Fibroblast of gingiva (primary cell): ENCODE results near the gene ADAMTS16.
"Not testable (repeated sequence)": the region's sequence is repeated elsewhere in the genome, so short reads cannot be mapped to it uniquely, and the experiment has no call there.

Experiments used
- DNase-seq: peaks from one replicate; pipeline ENCODE4 v3.0.0-alpha.2; 2011; ENCODE audit warnings: low read depth

The ADAMTS16 gene, protein sequence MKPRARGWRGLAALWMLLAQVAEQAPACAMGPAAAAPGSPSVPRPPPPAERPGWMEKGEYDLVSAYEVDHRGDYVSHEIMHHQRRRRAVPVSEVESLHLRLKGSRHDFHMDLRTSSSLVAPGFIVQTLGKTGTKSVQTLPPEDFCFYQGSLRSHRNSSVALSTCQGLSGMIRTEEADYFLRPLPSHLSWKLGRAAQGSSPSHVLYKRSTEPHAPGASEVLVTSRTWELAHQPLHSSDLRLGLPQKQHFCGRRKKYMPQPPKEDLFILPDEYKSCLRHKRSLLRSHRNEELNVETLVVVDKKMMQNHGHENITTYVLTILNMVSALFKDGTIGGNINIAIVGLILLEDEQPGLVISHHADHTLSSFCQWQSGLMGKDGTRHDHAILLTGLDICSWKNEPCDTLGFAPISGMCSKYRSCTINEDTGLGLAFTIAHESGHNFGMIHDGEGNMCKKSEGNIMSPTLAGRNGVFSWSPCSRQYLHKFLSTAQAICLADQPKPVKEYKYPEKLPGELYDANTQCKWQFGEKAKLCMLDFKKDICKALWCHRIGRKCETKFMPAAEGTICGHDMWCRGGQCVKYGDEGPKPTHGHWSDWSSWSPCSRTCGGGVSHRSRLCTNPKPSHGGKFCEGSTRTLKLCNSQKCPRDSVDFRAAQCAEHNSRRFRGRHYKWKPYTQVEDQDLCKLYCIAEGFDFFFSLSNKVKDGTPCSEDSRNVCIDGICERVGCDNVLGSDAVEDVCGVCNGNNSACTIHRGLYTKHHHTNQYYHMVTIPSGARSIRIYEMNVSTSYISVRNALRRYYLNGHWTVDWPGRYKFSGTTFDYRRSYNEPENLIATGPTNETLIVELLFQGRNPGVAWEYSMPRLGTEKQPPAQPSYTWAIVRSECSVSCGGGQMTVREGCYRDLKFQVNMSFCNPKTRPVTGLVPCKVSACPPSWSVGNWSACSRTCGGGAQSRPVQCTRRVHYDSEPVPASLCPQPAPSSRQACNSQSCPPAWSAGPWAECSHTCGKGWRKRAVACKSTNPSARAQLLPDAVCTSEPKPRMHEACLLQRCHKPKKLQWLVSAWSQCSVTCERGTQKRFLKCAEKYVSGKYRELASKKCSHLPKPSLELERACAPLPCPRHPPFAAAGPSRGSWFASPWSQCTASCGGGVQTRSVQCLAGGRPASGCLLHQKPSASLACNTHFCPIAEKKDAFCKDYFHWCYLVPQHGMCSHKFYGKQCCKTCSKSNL

DNA sequence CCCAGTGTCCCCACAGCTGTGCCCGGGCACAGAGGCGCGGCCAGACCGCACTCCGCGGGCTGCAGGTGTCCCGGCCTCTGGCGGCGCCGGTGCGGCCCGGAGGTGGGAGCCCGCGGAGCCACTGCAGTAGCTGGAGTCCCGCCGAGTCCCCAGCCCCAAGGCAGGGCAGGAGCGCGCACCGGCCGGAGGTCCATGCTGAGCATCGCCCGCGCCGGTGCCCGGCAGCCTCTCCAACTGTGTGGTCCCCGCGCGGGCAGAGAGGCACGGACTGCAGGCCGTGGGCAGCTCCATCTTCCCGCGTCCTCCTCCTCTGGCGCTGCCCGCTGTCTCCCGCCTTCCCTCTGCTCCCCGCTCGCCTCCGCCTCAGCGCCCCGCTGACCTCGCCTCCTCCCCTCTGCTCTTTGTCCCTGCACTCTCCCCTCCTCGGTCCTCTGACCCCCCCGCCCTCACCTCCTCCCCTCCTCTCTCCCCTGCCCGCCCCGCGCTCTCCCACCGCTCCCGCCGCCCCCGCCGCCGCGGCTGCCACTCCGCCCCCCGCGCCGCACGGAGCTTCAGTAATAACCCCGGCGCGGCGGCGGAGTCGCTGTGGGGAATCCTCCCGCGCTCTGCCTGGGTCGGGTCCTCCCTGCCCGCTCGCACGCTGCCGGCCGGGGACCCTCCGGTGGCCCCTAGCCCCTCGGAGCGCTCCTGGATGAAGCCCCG lies at the start of gene ADAMTS16:
TSS of gene ADAMTS16 (plus strand) at position 554 of the 702 bp plus-strand sequence. CDS start at position 692, 138 bp downstream.
- no peak for DNase-seq

DNA sequence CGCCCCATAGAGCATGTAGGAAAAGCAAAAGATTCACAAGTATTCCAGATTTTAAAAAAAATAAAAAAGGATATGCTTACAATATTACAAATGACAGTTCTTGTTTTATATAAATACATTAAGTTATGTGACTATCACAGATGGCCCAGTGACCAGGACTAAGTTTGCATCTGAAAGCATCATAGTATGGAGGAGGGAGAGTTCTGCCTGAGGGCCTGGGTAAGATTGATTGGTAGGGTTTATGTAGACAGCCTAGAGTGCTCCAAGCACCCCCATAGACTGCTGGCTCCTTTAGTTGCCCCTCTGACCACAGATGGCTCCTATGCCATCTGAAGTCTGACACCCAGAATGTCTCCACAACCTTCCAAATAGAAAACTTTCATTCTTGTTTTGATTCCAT lies 48.0 kb upstream of the ADAMTS16 start:
- DNase-seq = no peak

DNA sequence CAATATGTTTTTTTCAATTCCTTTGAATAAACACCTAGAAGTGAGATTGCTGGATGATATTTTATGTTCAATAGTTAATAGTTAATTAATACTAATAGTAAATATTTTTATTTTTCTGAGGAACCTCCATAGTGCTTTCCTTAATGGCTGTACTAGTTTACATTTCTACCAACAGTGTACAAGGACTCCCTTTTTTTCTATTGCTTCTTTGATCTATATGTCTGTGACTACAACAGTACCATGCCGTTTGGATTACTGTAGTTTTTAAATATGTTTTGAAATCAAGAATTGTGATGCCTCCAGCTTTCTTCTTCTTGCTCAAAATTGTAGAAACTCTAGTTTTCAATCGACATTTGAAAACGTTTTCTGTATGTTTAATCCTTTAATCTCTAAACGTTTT lies 39.5 kb upstream of the ADAMTS16 start:
- no peak for DNase-seq

DNA sequence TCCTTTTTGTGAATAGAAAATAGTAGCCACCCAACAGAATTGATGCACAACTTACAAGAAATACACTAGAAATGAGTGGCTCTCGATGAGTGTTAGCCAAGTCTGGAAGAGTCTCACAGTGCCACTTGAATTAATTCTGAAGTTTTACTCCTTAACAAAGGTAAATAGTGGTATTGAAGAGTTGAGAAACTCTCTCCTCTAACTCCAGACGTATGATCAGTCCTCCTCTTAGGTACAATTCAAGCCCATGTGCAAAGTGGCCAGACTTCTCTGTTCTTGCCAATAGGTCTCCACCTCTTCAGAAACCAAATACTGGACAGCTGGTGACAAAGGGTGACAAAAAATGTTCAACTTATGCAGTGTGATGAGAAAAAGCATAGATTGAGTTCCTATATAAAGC lies 38.5 kb upstream of the ADAMTS16 start:
- no peak for DNase-seq

DNA sequence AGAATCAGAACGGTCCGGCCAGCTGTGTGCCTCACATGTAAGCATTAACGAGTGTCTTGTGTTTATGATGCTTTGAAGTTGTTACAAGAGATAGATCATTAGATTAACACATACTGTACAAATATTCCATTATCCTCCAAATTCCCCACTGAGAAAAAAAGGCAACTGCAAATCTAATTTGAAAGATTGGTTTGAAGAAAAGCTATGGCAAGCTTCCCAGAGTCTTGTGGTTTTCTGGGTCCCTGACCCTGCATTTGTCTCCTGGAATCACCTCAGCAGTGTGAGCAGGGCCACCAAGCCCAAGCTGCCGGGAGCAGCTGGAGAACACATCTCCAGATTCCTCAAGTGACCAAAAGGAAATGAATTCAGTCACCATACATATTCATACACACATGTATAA lies 36.9 kb upstream of the ADAMTS16 start:
- no peak for DNase-seq

DNA sequence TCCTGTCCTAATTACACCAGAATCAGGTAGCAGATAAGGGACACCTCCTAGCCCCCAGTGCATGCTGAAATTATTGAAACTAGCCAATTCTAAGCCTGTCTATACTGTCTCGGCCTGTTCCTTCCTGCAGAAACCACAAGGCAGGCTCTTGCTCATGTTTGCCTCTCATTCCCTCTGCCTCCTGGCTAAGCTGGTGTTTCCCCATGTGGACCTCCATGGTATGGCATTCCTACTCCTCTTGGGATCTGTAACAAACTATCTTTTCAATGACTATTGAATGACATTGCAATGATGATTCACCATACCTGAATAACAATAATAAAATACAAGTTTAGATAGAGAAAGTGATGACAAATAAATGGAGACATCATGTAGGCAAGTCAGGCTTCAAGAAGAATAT lies 35.6 kb upstream of the ADAMTS16 start:
- no peak for DNase-seq

DNA sequence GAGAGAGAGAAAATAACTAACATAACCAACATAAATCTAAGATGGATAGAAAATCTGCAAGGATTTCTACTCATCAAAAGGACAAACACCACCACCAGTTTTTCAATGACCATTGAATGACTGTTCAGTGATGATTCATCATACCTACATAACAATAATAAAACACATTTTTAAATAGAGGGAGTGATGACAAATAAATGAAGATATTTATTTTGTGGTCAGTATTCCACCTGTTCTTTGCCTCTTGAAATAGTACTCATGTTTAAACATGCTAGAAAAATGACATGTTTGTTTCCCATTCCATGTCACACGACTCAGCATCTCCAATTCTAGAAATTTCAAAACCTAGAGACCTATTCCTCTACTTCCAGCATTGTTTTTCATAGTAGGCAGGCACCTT lies 34.6 kb upstream of the ADAMTS16 start:
- DNase-seq = no peak

DNA sequence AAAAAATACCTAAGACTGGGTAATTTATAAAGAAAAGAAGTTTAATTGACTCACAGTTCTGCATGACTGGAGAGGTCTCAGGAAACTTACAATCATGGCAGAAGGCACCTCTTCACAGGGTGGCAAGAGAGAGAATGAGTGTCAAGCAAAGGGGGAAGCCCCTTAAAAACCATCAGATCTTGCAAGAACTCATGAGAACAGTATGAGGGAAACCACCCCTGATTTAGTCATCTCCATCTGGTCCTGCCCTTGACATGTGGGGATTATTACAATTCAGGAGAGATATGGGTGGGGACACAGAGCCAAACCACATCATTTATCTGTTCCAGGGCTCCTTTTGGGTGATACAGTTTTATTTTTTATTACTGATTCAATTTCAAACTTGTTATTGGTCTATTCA lies 23.2 kb upstream of the ADAMTS16 start:
- DNase-seq = no peak

DNA sequence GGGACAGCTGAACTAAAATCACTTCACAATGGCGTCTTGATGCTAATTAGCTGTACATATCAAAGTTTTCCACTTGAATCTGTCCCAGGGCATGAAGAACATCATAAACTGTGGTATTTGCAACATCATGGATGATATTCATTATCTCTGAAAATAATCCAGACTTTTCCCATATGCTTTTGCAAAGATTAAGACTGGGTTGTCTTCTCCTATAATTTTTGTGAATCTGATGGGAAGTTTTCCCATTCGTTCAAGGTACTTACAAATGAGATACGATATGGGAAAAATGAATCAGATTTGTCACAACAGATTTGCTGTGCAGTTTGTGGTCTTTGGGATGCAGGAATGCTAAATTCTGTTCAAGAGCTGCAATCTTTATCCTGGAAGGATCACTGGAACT lies 17.4 kb upstream of the ADAMTS16 start:
- no peak for DNase-seq

DNA sequence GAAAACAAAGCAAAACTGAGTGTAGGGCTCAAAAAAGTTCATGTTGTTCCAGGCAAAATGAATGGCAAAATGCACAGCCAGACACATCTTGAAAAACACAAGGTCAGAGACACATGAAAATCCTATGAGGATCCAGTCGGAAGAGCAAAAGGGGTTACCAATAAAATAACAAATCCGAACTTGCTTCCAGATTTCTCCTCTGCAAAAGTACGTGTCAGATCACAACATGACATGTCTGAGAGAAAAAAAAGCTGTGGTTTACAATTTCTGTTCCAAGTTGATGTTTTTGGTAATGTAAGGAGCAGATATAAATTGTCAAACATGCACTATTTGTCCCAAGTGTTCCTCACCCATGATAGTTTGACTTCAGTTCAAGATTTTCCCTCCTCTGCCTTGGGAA lies 15.9 kb upstream of the ADAMTS16 start:
- no peak for DNase-seq

DNA sequence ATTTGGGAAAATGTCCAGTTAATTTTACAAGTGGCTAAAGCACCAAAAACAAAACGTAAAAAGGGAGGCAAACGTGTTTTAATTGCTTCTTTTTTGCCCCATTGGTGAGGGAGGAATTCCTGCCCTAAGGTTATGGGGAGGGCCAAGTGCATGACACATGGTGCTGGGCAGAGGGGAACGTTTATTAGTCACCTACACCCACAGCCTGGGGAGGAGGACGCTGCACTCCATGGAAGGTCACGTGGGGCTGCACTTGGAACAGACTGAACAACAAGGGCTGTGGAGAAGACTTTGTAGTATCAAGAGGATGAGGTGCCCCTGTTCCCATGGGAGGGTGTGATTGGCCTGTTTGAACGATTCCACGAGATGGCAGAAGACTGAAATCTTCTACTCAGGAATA lies 13.7 kb upstream of the ADAMTS16 start:
- no peak for DNase-seq

DNA sequence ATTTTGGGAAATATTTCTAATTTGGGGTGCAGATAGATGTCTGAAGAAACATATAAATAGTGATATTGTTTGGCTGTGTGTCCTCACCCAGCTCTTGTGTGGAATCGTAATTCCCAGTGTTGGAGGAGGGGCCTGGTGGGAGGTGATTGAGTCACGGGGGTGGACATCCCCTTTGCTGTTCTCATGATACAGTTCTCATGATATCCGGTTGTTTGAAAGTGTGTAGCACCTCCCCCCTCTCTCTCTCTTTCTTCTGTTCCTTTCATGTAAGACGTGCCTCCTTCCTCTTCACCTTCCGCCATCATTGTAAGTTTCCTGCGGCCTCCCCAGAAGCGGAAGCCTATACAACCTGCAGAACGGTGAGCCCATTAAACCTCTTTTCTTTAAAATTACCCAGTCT lies 11.4 kb upstream of the ADAMTS16 start:
- no peak for DNase-seq

DNA sequence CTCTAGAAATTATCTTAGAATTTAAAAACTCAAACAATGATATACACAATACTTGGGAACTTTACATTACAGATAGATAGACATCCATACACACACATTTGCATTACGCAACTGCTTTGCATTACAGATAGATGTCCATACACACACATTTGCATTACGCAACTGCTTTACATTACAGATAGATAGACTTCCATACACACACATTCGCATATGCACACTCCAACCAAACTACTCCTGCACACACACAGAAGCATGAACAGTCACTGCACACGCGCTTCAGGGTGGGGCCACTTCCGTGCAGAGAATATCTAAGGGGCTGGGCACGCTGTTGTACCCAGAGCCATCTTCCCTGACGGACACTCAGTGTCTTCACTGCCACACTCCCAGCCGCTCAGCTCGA lies 7.9 kb upstream of the ADAMTS16 start:
- no peak for DNase-seq

DNA sequence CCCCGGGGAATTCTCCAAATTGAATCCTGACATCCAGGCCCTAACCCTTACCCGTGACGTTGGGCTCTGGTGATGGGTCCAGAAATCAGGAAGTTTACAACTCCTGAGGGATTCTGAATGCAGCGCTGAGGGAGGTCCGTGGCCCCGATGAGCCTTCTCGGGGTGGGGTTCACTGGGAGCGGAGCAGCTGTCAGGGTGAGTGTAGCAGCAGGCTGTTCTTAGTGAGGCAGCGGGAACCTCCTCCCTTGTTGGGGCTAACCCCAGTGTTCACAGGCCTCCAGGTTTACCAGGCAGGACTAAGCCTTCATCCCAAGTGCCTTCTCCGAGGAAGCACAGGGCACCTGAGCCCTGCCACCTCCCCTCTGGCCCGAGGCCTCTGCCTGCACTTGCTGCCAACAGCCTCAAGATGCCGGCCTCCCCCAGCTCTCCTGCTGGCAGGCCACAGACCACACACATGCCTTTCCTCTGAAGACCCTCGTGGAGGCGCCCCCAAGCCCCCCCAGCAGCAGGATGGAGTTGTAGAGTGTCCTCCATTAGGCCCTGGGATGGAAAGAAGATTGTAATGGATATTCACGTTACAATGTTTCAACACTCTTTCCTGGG lies 7.3 kb upstream of the ADAMTS16 start:
- no peak for DNase-seq

DNA sequence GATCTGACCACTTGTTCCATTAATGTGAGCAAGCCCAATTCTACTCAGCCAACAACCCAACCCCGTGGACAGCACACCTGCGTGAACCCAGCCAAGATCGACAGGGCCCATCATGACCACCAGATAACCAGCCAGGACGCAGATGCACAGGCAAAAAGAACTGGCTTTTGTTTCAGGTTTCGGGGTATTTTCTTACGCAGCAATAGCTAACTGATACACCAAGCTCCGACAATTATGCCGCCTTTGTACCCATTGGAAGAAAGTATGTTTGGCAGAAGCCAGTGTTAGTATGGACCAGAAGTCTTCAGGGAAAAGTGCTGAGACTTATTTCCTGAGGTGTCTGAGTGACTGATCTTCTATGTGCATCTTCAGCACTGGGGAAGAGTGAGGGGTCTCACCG lies 6.0 kb upstream of the ADAMTS16 start:
- DNase-seq = no peak

DNA sequence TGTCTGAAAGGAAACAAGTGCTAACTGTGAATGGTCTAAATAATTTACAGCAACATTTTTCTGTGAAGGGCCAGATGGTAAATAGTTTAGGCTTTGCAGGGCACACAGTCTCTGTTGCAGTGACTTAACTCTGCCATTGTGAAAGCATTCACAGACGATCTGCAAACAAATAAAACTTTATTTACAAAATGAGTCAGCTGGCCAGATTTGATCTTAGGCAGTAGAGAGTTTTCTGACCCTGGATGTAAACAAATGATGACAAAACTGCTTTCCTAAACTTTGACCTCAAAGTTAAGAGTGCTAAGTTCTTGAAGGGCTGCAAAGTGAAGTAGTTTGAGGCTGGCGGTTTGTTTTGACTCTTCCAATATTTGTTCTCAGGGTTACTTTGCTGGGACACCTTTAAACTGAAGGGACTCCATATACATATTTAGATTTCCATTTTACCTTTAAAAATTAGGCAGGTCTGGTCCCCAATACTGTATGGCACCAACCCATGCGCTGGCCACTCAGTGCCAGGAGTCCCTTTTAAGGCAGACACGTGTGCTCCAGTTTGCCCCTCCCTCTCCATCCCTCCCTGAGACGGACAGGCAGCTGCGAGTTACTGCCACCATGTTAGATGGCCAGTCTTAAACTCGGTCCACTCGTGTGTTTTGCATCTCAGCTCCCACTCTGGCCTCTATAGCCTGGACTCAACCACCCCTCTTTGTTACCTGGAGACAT lies 4.0 kb upstream of the ADAMTS16 start:
- DNase-seq = no peak

DNA sequence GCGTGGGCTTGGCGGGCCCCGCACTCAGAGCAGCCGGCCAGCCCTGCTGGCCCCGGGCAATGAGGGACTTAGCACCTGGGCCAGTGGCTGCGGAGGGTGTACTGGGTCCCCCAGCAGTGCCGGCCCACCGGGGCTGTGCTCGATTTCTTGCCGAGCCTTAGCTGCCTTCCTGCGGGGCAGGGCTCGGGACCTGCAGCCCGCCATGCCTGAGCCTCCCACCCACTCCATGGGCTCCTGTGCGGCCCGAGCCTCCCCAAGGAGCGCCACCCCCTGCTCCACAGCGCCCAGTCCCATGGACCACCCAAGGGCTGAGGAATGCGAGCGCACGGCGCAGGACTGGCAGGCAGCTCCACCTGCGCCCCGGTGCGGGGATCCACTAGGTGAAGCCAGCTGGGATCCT lies 2.3 kb upstream of the ADAMTS16 start:
- not testable (repeated sequence) for DNase-seq

DNA sequence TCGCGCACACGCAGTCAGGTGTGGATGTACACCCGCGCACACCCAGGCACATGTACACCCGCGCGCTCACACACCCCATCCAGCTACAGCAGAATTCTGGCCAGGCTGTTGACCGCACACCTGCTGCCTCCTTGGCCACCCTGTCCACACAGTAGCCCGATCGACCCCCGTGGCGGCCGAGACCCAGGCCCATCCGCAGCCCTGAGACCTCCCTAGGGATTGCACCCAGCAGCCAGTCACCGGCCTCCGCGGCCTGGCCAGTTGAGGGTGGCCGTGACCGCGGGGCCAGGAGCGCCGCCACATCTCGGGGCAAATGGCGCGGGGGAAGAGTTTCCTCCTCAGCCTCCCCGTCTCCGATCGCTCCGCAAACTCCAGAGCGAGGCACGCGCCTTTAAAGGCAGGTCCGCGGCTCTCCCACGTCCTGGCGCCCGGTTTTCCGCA lies 774 bp upstream of the ADAMTS16 start:
- no peak for DNase-seq

DNA sequence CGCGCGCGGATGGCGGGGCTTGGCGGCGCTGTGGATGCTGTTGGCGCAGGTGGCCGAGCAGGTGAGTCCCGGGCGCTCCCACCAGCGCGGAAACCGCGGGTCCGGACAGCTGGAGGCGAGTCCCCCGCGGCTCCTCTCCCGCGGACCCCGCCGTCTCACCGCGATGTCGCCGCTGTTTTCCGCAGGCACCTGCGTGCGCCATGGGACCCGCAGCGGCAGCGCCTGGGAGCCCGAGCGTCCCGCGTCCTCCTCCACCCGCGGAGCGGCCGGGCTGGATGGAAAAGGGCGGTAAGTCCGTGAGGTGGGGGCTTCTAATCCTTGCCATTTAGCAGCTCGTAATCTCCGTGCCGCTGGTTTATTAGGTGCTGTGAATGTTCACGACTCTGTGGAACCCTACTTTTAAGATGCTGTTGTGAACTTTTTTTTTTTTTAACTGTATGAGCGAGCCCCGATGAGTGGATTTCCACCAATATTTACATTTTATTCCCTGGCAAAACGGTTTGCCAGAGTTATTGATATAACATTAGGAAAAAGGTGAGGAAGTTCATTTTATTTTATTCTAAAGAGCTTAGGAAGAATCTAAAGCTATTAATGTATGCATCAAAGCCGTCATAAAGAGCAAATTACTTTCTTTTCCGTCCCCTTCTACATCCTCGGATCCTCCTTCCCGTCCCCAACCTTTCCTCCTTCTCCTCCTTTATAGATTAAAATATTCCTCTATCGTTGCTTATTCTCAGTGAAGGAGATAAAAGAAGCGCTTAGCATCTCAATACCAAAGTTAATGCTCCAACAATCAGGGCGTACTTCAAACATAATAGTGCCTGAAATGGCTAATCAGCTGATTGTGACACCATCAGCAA lies 579 bp downstream of the ADAMTS16 start:
- no peak for DNase-seq

DNA sequence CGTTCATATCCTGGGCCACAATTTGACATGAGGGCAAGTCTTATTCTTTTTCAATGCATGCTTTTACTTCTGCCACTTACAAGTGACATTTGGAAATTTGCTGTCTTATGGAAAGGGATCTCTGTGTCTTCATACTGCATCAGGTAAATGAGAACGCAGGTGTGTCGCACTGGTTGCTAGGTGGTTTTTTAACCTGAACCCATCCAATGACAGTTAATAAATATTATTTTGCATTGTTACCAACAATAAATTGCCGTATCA lies 1.1 kb downstream of the ADAMTS16 start:
- DNase-seq = no peak
